ENCODE data around the gene FEN1. TPM values are rescaled to one million over a fixed set of nuclear protein-coding genes. Genes with fewer than 3 reads are reported as not detected.

FEN1 gene
- polyA plus RNA-seq, 3 donors = 3.5 to 6.4 (median 4.3) TPM

GRCh38 chr11:61783717-61784505 is 8.8 kb upstream of the FEN1 start:
- Histone ChIP-seq H2AFZ (ENCODE audit: insufficient read depth, low read depth, low read length, poor library complexity, severe bottlenecking) (no peak overlapping the region), H3K79me2 (ENCODE audit: insufficient read depth, low read length) (peaks cover 4% of the 10 kb centered on the region), H3K4me2 (replicated peaks; ENCODE audit: extremely low read depth, low read length, poor library complexity, severe bottlenecking) (no peak overlapping the region), H4K20me1 (ENCODE audit: insufficient read depth, low read length) (peaks cover 5% of the 10 kb centered on the region), H3K27ac (ENCODE audit: low read depth in 1 of 2, low read length in 2 of 2) (no peak overlapping the region), H3K9me3 (replicated peaks in 1 of 2; ENCODE audit: control insufficient read depth in 1 of 2, insufficient read depth in 1 of 2, low read length in 2 of 2) (no peaks in the 10 kb centered on the region), H3K4me3 (replicated peaks in 1 of 3; ENCODE audit: low read depth in 2 of 3, low read length in 3 of 3) (no peak overlapping the region), H3K36me3 (replicated peaks in 1 of 2; ENCODE audit: control insufficient read depth in 1 of 2, insufficient read depth in 2 of 2, low read length in 2 of 2) (peaks cover 37 to 49% of the 10 kb centered on the region in 2 donors), H3K27me3 (ENCODE audit: control insufficient read depth in 2 of 2, insufficient read depth in 2 of 2, low read length in 2 of 2) (no peaks in the 10 kb centered on the region), H3K9ac (ENCODE audit: insufficient read depth, low read length, poor library complexity, severe bottlenecking) (no peak overlapping the region), H3K4me1 (ENCODE audit: control insufficient read depth in 1 of 2, insufficient read depth in 2 of 2, low read length in 2 of 2) (no peaks in the 10 kb centered on the region)
- Mint-ChIP-seq H3K9me3 (peaks cover 0 to 2% (median 0%) of the 10 kb centered on the region in 7 donors), H3K27ac (peak overlapping the region in 1 of 7 donors; percentile 59), H3K27me3 (ENCODE audit: low read depth in 3 of 3) (peaks cover 0 to 3% (median 3%) of the 10 kb centered on the region in 3 donors), H3K4me1 (no peaks in the 10 kb centered on the region), H3K36me3 (peaks cover 45 to 55% of the 10 kb centered on the region in 2 donors), H3K4me3 (no peak overlapping the region)
- intact Hi-C loops (cut with micrococcal nuclease) = no loop called here
- 70% methylated on average over 5 of the region's 13 CpGs for WGBS (ENCODE audit: insufficient coverage)
- no peak for TF ChIP-seq CTCF (IDR thresholded peaks at IDR 0.05)
- no peak for DNase-seq

- Mint-ChIP-seq H3K4me3 (no peak overlapping the region), H3K36me3 (peaks cover 50 to 61% of the 10 kb centered on the region in 2 donors), H3K4me1 (peaks cover 2% of the 10 kb centered on the region), H3K27ac (peak overlapping the region in 1 of 7 donors; percentile 17), H3K9me3 (peaks cover 0 to 2% (median 0%) of the 10 kb centered on the region in 7 donors), H3K27me3 (ENCODE audit: low read depth in 3 of 3) (peaks cover 0 to 3% (median 3%) of the 10 kb centered on the region in 3 donors)
- WGBS (ENCODE audit: insufficient coverage) = 83% methylated on average over 7 of the region's 7 CpGs
- Histone ChIP-seq H4K20me1 (ENCODE audit: insufficient read depth, low read length) (peaks cover 5% of the 10 kb centered on the region), H3K4me2 (replicated peaks; ENCODE audit: extremely low read depth, low read length, poor library complexity, severe bottlenecking) (no peak overlapping the region), H3K9ac (ENCODE audit: insufficient read depth, low read length, poor library complexity, severe bottlenecking) (no peak overlapping the region), H3K27me3 (ENCODE audit: control insufficient read depth in 2 of 2, insufficient read depth in 2 of 2, low read length in 2 of 2) (no peaks in the 10 kb centered on the region), H3K36me3 (replicated peaks in 1 of 2; ENCODE audit: control insufficient read depth in 1 of 2, insufficient read depth in 2 of 2, low read length in 2 of 2) (peaks cover 43 to 54% of the 10 kb centered on the region in 2 donors), H3K79me2 (ENCODE audit: insufficient read depth, low read length) (peaks cover 6% of the 10 kb centered on the region), H2AFZ (ENCODE audit: insufficient read depth, low read depth, low read length, poor library complexity, severe bottlenecking) (no peak overlapping the region), H3K9me3 (replicated peaks in 1 of 2; ENCODE audit: control insufficient read depth in 1 of 2, insufficient read depth in 1 of 2, low read length in 2 of 2) (no peaks in the 10 kb centered on the region), H3K4me1 (ENCODE audit: control insufficient read depth in 1 of 2, insufficient read depth in 2 of 2, low read length in 2 of 2) (no peaks in the 10 kb centered on the region), H3K4me3 (replicated peaks in 1 of 3; ENCODE audit: low read depth in 2 of 3, low read length in 3 of 3) (no peak overlapping the region), H3K27ac (ENCODE audit: low read depth in 1 of 2, low read length in 2 of 2) (no peak overlapping the region)
- TF ChIP-seq CTCF (IDR thresholded peaks at IDR 0.05) = no peak
- intact Hi-C loops (cut with micrococcal nuclease) = no loop called here
- DNase-seq = no peak
Measured at GRCh38 chr11:61784506-61784805, 8.3 kb upstream of the FEN1 start.

Measured in CD14-positive monocyte (primary cell).